Measurements from ENCODE around the gene COIL.
A peak's percentile ranks its signal among the peaks of the same experiment; 100 is the strongest.

Gene COIL

DNA sequence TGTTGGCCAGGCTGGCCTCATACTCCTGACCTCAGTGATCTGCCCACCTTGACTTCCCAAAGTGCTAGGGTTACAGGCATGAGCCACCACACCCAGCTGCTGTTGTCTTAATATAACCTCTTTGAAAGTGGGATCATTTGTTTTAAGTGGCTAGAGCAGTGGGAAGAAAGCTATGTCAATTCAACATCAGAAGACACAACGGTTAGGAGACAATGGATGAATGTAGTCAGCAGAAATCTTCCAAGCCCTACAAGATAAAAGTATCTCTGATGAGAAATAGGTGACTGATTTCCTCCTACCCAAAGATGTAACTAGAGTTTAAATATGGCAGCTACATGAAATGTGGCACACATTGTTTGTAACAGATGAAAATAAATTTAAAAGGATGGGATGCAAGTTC lies 27.0 kb downstream of the COIL start:
- no peak for DNase-seq

DNA sequence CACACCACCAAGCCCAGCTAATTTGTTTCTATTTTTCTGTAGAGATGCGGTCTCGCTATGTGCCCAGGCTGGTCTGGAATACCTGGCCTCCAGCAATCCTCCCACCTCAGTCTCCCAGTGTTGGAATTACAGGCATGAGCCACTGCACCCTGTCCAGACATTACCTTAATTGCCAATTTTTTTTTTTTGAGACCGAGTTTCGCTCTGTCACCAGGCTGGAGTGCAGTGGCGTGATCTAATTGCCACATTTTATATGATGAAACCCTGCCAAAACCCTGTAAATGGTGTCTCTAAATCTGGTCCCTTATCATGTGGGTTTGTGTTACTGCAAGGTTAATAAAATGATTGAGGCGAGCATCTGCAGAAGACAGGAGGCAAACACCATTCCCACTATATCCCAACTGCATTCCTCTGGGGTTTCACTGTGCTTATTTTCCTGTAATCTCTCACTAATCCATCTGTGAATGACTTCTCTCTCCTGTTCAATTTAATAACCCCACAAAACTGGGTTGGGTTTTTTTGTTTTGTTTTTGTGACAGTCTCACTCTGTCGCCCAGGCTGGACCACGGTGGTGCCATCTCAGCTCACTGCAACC lies 27.6 kb downstream of the COIL start:
- no peak for DNase-seq

DNA sequence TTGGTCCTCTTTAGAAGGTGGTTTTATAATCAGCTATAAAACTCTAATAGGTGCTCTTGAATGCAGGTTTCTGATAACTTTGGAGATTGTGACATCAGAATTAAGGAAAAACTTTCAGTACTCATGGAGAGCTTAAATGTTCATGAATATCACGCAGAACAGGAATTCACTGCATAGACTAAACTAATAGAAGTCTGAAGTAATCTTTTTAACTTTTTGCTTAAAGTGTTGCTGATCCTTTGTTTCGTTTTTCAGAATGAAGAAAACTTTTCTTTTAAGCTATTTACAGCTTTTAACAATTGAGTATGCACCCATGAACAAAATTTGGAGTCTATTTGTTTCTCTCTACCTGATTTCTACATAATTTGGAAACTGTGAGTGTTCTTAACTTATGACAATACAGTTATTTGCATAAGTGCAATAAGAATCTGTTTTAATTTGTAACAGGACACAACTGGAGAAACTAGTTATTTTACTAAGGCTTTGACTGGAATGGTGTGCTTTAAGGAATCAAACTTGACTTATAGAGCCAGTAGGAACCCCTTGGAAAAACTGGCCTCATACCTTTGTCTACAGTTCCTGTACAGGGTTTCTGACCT lies 30.0 kb downstream of the COIL start:
- DNase-seq = no peak

DNA sequence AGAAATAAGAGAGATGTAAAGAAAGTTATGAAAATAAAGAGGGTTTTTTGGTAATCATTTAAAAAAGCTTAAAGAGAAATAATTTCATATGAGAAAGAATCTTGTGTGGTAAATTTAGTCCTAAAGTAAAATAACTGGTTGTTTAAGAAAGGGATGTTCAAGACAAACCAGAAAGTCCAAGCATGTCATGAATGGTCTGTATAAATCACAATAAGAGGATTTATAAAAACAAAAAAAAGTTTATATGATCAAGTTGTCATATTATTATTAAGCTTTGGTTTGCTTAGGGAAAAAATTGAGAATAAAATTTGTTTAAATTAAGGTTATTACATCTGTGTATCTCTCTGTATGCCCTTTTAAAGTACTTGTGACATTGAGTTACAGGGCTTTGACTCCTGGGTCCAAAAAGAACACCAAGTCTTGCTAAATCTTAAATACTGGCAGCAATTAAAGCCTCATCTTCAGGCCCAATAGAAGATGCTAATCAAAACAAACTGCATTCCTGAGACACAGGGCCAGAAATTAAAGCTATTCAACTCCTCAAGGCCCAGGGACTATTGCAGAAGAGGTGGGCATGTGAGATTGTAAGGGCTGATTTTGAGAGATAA lies 31.4 kb downstream of the COIL start:
- DNase-seq = no peak

DNA sequence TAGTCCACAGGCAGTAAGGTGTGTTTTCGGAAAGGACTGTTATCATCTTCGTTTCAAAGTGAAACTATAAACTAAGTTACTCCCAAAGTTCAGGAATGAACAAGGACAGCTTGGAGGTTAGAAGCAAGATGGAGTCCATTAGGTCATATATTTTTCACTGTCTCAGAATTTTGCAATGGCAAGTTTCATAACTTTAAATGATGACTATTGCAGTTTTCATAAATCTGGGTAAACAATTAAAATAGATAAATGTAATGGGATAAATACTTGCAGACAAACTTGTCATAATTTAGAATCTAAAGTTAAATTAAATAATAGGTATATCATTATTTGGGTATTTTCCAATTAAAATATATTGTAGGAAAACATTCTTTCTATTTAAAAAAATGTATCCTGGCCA lies 32.3 kb downstream of the COIL start:
- DNase-seq = no peak

DNA sequence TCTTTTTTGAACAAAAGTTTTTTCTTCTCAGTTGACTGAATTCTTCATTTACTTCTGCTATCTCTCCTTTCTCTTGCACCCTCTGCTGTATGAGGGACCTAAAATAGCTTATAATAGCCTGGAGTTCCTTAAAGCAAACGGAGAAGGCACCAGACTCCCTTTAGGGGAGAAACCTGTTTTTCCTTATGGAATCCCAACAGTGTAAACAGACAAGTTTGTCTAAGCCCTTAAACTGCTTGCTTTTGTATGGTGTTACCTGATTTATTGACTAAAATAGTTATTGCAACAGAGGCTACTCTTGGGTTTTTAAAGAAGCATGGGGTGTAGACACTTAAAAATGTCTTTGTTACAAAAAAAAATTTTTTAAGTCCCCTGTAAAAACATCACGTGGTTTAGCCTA lies 34.1 kb downstream of the COIL start:
- DNase-seq = no peak

DNA sequence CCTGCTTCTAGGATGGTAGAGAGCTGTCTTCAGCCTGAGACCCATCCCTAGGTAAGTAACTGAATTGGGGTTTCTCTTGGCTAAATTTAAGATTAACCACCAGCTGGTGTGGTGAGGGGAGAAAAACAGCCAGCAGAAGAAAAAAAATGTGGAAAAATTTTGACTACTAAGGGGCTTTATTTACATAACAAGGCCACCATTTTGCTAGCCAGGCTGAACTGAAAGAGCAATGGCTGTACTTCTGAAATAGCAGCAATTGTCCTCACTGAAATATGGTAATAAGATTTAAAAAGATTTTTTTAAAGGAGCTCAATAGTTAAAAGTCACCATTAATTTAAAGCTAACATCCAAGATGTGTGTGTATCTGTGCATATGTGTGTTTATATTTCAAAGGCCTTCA lies 34.6 kb downstream of the COIL start:
- DNase-seq = no peak

DNA sequence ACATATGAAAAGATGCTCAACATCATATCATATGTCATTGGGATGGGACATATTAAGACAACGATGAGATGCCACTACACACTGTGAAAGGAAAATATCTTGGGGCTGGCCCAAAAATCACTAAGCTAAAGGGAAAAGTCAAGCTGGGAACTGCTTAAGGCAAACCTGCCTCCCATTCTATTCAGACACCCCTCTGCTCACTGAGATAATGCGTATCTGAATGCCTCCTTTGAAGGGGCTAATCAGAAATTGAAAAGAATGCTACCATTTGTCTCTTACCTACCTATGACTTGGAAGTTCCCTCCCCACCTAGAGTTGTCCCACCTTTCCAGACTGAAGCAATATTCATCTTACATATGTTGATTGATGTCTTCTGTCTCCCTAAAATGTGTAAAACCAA lies 35.8 kb downstream of the COIL start:
- DNase-seq = no peak

DNA sequence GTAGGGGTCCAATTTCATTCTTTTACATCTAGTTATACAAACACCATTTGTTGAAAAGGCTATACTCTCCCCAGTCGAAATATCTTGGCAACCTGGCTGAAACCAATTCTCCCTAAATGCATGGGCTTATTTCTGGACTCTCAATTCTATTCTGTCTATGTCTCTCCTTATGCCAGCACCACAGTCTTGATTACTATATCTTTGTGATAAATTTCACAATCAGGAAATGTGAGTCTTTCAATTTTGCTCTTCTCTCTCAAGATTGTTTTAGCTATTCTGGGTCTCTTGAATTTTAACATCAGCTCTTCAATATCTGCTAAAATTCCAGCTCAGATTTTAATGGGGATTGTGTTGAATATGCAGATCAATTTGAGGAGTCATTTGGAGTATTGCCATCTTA lies 41.1 kb downstream of the COIL start:
- DNase-seq = no peak

DNA sequence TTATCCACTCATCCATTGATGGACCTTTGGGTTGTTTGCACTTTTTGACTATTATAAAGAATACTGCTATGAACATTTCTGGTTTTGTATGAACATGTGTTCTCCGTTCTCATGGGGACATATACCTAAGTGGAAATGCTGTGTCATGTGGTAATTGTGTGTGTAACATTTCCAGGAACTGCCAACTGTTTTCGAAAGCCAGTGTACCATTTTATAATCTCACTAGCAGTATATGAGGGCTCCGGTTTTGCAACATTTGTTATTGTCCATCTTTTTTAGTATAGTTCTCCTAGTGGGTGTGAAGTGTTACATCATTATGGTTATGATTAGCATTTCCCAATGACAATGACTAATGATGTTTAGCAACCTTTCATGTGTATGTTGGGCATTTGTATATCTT lies 41.9 kb downstream of the COIL start:
- DNase-seq = no peak

DNA sequence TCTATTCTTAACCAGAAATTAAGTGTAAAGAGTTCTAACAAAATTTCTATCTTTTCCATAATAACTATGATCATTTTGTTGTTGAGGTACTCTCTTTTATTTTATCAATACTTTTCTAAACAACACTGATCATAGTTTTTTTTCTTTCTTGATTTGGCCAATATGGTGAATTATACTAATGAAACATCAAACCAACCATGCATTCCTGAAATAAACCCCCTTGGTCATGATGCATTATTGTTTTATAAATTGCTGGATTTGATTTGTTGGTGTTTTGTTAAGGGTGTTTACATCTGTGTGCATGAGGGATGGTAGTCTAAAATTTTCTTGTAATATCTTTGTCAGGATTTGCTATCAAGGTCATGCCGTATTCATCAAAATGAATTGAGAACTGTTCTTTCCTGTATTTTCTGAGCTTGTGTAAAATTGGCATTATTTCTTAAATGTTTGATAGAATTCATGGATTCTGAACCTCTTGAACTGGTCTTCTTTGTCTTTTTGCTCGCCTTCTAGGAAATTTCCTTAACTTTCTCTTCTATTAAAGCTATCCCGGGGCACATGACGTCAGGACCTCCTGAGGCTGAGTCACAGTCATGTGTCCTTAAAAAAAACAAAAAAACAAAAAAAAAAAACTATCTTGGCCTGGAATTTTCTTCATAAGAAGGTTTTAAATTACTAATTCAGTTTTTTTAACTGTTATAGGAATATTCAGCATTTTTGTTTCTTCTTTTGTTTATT lies 43.1 kb downstream of the COIL start:
- DNase-seq = no peak

DNA sequence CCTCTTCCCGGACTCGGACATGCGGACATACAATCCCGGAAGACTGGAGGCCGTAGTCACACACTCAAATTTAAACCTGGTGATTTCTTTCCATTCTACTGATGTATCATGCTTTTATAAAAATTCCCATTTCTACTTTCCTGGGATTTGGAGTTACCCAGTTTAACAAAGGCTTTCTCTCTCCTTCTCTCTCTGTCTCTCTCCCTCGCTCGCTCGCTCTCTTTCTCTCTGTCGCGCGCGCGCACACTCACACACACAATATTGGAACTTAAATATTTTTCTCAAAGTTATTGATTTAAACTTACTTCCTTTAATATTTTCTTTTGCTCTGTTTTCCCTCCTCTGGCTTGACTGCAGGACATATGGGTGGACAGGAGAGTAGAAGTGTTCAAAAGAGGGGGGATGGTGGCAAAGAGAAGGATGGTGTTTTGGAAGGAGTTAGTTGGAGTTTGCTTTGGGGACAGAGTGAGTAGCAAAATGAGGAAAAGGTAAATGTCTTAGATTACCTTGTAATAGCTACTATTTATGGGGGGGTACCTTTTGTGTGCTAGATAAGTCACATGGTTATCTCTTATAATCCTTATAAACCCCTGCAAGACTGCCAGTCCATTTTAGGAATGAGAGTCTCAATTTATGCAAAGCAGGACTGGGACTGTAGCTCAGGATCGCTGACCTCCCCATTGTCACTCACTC lies 46.1 kb downstream of the COIL start:
- no peak for DNase-seq

DNA sequence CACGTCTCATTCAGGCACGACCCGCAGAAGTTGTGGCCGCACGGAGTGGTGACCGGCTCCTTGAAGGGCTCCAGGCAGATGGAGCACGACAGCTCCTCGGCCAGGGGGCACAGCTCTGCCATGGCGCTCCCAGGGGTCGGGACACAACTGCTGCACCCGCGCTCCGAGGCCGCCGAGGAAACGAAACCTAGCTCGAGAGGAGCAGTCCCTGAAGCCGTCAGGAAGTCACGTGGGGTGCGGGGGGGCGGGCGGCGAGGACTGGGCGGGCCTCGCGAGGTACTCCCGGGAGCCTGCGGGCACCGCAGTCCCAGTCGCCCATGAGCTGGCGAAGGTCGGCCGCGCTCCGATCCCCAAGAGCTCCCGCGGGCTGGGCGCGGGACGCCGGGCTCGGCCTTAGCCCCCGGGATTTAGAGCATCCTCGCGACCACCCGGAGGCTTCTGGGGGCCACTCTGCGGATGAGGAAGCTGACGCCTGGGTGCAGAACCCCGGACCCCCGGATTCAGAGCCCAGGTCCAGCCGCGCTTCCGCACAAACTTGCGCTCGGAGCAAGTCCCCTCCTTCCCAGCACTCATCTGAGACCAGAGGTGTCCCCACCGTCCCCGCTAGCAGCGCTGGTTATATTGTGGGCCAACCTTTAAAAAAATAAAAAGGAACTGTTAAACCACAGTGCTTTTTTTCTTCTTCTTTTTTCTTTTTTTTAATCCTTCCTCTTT lies 46.8 kb downstream of the COIL start, which contains the start of gene TRIM25:
Gene TRIM25, minus strand, starts transcription at position 183 of the 714 bp plus-strand sequence. Its CDS starts 61 bp downstream, at position 122.
- peak; percentile 70 for DNase-seq

DNA sequence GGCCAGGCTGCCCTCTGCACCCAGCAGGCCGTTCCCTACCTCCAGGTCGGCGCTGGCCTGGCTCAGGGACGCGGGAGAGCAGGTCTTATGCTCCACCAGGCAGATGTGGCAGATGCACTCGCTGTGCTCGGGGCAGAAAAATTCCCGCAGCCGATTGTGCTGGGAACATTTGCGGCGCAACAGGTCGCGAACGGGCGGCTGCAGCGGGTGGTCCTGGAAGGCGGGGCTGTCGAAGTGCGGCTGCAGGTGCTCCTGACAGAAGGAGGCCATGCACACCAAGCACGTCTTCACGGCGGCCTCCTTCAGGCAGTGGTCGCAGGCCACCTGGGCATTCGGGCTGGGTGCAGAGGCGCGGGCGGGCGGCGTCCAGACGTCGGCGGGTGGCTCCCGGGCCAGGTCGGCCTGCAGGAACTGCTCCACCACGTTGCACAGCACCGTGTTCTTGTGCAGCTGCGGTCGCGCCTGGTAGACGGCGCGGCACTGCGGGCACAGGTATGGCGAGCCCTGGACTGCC lies 47.4 kb downstream of the COIL start:
- DNase-seq = no peak

DNA sequence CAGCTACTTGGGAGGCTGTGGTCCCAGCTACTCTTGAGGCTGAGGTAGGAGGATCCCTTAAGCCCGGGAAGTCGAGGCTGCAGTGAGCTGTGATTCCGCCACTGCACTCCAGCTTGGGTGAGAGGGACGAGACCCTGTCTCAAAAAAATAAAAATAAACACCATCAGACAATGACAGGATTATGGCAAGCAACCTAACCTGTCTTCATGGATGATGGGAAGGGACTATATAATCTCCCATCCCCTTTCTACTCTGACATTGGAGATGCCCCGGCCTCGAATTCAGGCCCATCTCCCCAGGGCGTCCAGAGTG lies 47.9 kb downstream of the COIL start:
- no peak for DNase-seq

DNA sequence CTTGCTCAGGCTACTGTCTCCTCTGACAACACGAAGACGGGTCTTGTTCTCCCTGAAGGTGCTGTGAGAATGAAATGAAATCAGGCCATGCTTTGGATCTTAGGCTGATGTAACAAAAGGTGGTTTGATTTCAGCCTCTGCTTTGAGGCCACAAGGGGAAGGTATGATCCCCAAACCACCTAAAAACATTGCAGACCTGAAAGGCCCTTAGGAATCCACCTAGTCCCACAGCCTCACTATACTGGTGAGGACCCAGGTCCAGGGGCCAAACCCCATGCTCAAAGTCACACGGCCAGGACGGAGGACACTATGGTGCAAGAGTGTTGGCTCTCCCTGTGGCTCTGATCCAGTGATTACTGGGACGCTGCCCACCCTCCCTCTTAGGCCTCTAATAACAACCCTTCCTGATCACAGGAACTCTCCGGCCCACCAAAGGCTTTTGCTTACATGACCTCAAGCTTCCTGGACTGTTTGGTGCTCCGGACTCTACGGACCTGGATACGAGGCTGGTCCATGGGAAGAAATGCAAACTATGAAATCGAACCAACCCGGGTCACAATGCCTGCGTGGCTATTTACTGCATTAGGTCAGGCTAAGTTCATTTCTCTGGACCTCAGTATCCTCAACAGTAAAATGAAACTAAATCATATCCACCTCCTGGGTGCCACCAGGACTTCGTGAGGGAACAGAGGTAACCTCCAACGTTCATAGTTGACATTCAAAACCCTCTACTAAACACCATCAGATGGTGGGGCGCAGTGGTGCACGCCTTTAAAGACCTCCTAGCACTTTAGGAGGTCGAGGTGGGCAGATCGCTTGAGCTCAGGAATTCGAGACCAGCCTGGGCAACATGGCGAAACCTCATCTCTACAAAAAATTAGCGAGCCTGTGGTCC lies 48.5 kb downstream of the COIL start:
- no peak for DNase-seq

DNA sequence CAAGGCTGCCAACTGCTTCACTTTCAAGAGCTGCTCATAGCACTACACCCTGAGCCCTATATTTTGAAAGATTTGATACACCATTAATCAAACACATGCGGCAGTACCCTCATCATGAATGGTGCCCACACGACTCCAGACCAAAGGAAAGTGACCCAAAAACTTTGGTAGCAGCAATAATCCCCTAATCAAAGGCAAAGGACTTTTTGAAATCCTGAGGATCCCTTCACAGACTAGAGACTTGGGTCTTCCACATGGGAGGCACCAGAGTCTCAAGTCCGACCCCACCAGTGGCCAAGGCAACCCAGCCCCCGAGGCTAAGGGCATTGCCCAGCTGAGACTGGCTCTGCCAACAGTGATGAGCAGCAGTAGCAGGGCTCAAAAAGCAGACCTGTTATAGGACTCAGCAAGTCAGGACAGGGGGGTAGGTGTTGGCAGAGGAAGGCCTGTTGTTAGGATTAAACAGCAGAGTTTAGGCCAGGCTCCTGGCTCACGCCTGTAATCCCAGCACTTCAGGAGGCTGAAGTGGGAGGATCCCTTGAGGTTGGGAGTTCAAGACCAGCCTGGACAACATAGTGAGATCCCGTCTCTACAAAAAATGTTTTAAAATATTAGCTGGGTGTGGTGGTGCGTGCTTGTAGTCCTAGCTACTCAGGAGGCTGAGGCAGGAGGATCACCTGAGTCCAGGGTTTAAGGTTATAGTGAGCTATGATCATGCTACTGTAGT lies 50.2 kb downstream of the COIL start:
- DNase-seq = no peak

DNA sequence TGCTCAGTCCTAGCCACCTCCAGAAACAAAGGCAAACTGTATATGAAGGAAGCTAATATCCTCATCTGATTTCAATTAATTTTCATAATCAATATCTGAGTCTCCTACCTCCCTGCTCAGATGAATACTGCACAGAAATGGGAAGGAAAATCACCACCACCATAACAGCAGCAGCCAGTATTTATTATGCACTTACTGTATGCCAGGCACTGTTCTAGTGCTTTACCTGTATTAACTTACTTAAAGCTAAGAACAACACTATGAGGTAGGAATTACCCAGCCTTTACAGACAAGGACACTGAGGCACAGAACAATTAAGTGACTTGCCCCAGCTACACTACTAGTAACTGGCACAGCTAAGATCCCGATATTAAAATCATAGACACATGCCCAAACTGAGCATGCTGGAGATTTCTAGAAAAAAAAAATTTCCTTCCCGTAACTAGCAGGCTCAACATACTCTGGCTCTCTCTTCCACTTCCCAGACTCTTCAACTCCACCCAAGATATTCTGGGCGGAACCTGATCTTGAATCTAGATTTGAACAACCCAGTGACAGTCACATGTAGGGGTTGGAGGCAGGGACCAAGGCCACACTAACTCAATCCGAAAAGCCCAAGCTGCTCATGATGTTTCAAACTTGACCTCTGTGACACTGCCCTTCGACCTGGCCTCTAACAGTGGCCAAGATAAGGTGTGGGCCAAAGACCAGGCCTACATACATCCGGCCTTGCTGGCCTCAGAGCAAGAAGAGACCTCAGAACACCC lies 50.9 kb downstream of the COIL start:
- no peak for DNase-seq

DNA sequence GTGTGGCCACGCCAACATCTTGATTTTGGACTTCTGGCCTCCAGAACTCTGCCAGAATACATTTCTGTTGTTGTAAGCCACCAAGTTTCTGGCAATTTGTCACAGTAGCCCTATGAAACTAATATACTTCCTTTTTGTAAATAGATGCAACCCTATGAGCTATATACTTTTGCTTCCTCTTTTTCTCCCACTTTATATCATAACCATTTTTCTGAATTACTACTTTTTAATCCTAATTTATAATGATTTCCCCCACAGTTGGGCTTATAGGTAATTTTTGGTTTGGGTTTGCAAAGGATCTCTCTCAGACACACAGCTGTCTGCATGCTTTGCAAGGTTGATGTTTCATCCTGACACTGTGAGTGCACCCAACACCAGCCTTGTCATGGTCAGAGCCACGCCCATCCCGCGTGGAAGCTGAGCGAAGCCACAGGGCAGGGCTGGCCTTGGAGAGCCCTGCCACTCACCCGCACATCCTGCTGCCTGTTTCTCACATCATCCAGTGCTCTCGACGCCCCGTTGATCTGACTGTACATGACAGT lies 52.8 kb downstream of the COIL start:
- DNase-seq = no peak

DNA sequence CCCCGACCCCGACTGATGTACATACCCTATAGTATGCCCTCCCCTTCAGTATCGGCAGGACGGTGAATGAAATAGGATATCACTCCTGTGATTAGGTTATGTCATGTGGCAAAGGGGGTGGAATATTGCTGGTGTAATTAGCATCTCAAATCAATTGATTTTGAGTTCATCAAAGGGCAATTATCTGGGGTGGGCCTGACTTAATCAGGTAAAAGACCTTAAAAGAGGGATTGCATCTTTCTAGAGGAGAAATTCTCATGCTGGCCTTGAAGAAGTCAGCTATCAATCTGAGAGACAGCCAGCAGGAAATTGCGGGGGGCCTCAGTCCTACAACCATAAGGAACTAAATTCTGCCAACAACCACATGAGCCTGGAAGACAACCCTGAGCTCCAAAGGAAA lies 57.3 kb downstream of the COIL start:
- DNase-seq = no peak
